Activated T-helper 9 cell treated with anti-CD3 and anti-CD28 coated beads, Interleukin-2, amount 50 U/mL, for 16 hours (primary cell): ENCODE results near the gene MAST4.
A peak's percentile ranks its signal among the peaks of the same experiment; 100 is the strongest.

Experiments used
- DNase-seq: peaks from one replicate; pipeline ENCODE4 v3.0.0-alpha.2; 2020; ENCODE audit warnings: low read depth

Gene MAST4

DNA sequence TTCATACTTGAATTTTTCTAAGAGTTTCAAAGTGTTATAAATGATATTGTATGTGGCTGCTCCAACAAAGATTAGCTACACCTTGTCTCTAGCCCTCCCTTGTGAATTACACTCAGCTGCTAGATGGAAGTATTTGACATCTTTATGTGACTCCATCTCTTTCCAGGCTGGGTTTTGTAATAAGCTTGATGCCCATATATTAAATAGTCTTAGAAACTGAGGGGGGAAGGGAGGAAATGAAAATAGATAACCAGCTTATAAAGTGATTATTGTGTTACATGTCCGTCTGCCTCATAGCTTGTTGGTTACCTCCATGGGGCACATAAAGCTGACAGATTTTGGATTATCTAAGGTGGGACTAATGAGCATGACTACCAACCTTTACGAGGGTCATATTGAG lies 537.0 kb downstream of the MAST4 start:
- no peak for DNase-seq

GRCh38 chr5:67133776-67134175 lies 537.6 kb downstream of the MAST4 start:
- no peak for DNase-seq

DNA sequence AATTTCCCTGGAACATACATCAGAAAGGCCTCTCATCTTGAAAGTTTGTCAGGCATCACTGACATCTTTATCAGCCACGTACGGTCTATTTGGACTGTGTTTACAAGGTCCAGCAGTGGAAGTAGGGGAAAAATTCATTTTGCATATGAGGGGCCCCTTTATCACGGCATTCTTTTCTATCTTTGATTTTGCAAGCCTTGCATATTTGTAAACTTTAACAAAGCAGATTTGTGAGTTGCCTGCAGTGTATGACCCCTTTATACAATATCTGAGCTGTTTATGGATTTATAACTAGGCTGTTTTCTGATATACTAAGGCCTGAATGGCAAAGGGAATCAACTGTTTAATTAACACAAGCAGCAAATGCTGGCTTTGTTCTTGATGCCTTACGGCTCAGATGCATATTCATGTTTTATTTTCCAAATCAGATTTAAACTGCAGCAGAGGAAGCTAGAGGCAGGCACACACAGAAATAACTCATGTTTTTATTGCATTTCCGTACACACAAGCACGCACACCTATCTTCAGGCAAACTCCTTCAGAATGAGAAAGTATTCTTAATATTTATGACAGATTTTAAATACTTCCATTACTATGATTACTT lies 539.3 kb downstream of the MAST4 start:
- DNase-seq = no peak

GRCh38 chr5:67139030-67139429 lies 542.8 kb downstream of the MAST4 start:
- DNase-seq = no peak

DNA sequence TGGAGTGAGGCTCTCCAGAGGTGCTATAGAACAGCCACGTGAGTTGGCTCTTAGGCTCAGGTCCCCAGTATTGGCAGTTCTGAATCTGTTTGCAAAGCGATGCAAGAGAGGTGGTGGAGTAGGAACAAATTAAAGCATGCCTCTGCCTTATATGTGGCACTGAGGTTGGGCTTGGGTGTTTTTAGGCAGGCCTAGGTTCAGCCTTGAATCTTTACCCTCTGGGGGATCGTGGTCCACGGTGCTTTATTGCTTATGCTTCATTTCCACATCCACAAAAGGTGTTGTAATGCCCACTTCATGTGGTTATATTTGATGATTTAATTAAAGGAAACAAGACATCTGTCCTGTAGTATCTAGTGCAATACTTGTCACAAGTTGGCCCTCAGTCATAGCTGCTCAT lies 544.2 kb downstream of the MAST4 start:
- no peak for DNase-seq

- DNase-seq = no peak
Measured at GRCh38 chr5:67141644-67142043, 545.5 kb downstream of the MAST4 start.

GRCh38 chr5:67142816-67143215 lies 546.6 kb downstream of the MAST4 start:
- no peak for DNase-seq

DNA sequence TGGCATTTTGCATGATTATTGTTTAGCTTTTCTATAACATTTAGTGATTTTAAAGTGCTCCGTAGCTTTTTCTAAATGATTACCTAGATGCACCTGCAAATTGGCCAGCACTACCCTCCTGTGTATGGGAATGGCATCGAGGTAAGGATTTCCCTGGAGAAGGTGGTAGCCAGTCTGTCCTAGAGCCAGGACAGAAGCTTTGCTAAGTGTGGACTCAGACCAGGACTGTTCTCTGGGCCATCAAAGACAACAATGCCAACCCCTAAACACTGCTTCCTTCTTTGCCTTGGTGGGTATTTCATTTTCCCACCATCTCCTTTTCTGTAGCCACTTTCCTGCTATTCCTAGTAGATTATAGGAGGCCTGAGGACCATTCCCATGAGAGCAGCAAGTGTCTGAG lies 547.4 kb downstream of the MAST4 start:
- no peak for DNase-seq

DNA sequence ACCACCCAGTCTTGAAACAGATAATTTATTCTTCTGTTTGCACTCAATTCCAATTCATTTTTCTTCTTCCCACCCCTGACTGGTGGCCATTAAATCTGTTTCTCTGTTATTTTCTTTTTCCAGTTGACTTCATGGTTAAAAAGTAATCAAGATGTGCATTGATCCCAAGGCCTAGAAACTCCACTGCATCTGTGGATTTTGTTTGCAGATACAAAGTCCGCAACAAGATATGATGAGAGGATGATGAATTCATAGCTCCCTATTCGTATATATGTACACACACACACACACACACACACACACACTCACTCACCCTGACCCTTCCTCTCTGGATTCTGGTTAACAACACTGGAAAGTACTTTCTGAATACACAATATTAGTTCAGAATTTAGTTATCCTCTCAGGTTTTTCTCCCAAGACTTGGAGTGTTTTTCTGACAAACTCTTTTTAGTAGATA lies 548.0 kb downstream of the MAST4 start:
- DNase-seq = no peak

DNA sequence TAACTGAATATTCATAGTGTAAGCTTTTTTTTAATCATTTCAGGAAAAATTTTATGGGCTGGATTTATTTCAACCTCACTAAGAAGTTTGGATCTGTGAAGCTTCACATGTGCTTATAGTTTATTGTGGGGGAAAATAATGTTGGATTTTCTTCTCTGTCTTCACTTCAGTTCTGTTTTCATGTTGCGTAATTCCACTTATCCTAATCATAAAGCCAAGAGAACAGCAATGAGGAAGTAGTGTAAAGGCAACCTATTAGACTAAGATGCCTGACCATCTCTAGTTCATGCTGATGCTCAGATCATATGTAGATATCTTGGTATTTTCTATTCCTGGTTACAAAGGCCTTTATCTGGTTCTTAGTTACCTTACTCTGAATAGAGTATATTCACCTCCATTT lies 550.4 kb downstream of the MAST4 start:
- no peak for DNase-seq

DNA sequence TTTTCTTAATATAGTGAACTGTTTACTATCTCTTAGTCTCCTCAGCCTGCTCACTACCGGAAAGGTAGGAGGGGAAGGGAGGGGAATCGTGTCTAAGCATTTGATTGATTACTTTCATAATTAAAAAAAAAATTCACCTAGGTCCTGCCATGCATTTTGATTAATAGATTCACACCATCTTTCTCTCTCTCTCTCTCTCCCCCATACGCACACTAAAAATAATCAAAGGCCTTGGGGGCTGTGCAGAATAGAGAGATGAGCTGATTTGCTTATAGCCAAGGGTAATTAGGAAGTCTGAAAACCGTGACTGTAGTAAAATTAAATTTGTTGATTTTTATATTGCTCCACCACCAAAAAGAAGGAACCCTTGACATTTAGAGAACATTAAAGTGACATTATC lies 550.8 kb downstream of the MAST4 start:
- DNase-seq = no peak

DNA sequence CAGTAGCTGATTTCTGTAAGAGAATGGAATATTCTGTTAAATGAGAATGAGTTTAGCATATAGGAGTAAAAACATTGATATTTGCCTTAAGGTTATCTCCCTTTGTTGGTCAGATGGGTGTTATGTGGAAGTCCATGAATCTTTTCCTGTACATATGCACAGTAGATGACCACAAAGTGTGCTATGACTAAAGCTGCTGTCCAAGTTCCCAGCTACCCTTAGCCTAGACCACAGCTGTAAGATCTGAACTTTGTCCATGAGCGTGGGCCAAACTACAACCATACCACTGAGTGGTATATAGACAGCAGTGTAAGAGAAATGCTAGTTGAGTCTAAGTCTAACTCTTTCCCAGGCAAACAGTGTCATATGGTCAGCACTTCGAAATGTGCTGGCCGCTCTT lies 551.6 kb downstream of the MAST4 start:
- no peak for DNase-seq

- no peak for DNase-seq
Measured at GRCh38 chr5:67149057-67149950, 553.1 kb downstream of the MAST4 start.

DNA sequence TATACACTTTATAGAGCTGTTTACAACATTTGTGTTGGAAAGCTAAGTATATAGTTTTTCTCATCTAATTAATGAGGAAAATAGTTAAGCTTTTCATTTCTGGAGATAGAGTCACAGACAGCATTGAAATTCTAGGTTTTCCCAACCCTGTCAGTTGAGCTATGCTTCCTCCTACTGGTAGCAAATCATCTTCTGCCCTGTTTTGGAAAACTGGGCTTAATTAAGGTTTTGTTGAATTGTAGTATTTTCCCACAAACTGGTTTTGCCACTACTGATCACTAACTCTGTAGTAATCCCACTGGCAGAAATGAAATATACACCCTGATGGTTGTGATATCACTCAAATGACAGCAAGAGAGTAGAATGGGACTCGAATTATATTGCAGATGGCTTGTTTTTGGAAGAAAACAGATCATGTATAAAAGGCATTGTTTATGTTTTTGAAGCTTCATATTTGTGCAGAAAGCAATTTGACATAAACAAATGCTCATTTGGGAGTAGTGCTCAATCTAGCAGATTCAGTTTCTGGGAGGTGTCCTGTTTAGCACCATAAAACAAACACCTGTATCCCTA lies 553.8 kb downstream of the MAST4 start:
- DNase-seq = no peak

GRCh38 chr5:67152400-67152799 lies 556.2 kb downstream of the MAST4 start:
- no peak for DNase-seq

DNA sequence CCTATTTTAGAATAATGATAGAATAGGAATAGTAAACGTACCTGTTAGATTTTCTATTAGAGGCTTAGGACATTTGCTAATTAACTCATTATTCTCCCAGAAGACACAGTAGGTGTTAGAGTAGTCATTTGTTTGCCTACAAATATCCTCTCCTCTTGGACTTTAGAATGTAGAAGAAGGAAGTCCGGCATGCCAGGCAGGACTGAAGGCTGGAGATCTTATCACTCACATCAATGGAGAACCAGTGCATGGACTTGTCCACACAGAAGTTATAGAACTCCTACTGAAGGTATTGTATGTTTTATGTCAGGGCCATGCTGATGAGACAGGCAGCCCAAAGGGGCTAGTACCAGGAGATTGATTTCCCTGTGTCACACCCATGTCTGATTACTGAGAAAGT lies 557.1 kb downstream of the MAST4 start:
- DNase-seq = no peak

DNA sequence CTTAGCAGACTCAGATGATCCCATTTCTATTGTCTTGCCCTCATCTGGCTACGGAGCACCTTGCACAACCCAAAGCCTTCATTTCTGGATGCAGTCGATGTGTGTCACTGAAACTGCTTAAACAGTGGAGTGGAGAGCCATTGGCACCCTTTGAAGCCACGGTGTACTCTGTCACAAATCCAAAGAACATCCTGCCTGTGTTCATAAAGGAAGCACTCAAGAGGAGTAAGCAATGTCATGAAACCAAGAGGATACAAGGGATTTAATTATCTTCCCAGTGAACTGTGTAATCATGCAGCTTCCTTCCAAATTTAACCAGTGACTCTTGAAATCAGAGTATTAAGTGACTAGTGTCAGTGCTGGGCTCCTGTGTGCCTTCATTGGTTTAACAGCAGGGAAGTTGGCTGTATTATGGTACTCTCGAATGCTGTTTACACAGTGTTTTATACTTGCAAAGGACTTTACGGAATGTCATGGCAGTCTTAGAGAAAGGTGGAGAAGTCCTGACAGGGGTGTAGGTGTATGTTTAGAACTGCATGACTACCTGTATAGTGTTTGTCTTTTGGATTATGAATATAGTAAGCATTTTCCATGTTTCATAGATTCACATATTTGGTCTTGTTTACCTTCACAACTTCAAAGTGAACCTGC lies 558.5 kb downstream of the MAST4 start:
- DNase-seq = no peak

GRCh38 chr5:67156976-67157583 lies 560.9 kb downstream of the MAST4 start:
- DNase-seq = peak; percentile 21

- DNase-seq = no peak
Measured at GRCh38 chr5:67160272-67160671, 564.1 kb downstream of the MAST4 start.

- no peak for DNase-seq
Measured at GRCh38 chr5:67160985-67161384, 564.8 kb downstream of the MAST4 start.

- no peak for DNase-seq
Measured at GRCh38 chr5:67161767-67162166, 565.6 kb downstream of the MAST4 start.

GRCh38 chr5:67163231-67163756 lies 567.1 kb downstream of the MAST4 start:
- no peak for DNase-seq
